HUDEP-2 (cell line): ENCODE measurements around the gene CTAGE9.
"Not testable (repeated sequence)": the region's sequence is repeated elsewhere in the genome, so short reads cannot be mapped to it uniquely, and the experiment has no call there.

Source experiments
- DNase-seq, 76 experiments: peaks; one replicate each; lab custom pipeline; 2025; ENCODE audit not compliant: unreplicated experiment in 76 of 76; lab: John Stamatoyannopoulos, UW

CTAGE9 gene

GRCh38 chr6:131710917-131711316, at the start of gene CTAGE9:
Gene CTAGE9 (minus strand): TSS chr6:131711017. CDS start chr6:131711017, 0 bp downstream.
- not testable (repeated sequence) for DNase-seq

GRCh38 chr6:131758920-131759319, 48.1 kb upstream of the CTAGE9 start:
- no peak for DNase-seq

GRCh38 chr6:131756039-131756438, 45.2 kb upstream of the CTAGE9 start:
- DNase-seq, result no peak

- DNase-seq, result no peak
Measured at GRCh38 chr6:131755597-131755996, 44.8 kb upstream of the CTAGE9 start.

- DNase-seq, result no peak
Measured at GRCh38 chr6:131754715-131755567, 44.1 kb upstream of the CTAGE9 start.

GRCh38 chr6:131754088-131754487, 43.3 kb upstream of the CTAGE9 start:
- DNase-seq, result no peak

- DNase-seq, result not testable (repeated sequence)
Measured at GRCh38 chr6:131751012-131751715, 40.3 kb upstream of the CTAGE9 start.

- DNase-seq, result no peak
Measured at GRCh38 chr6:131749023-131749422, 38.2 kb upstream of the CTAGE9 start.

- DNase-seq, result no peak
Measured at GRCh38 chr6:131747821-131748353, 37.1 kb upstream of the CTAGE9 start.

- DNase-seq, result no peak
Measured at GRCh38 chr6:131745476-131745875, 34.7 kb upstream of the CTAGE9 start.

- no peak for DNase-seq
Measured at GRCh38 chr6:131744432-131745287, 33.8 kb upstream of the CTAGE9 start.

GRCh38 chr6:131741688-131742393, 31.0 kb upstream of the CTAGE9 start:
- DNase-seq, result no peak

GRCh38 chr6:131740161-131740560, 29.3 kb upstream of the CTAGE9 start:
- DNase-seq, result no peak

GRCh38 chr6:131739136-131739535, 28.3 kb upstream of the CTAGE9 start:
- DNase-seq, result no peak

GRCh38 chr6:131736811-131737210, 26.0 kb upstream of the CTAGE9 start:
- DNase-seq, result no peak

- DNase-seq, result no peak
Measured at GRCh38 chr6:131736003-131736596, 25.3 kb upstream of the CTAGE9 start.

GRCh38 chr6:131733376-131734016, 22.7 kb upstream of the CTAGE9 start:
- DNase-seq, result no peak

GRCh38 chr6:131731224-131731623, 20.4 kb upstream of the CTAGE9 start:
- no peak for DNase-seq

GRCh38 chr6:131730264-131730663, 19.4 kb upstream of the CTAGE9 start:
- DNase-seq, result no peak
